Ammon's horn (tissue), 1 donor: ENCODE data around the gene S100A2.
"Not testable (repeated sequence)": the region's sequence is repeated elsewhere in the genome, so short reads cannot be mapped to it uniquely, and the experiment has no call there.

Experiments
- DNase-seq: peaks from one replicate; pipeline ENCODE4 v3.0.0-alpha.2; 2016; ENCODE audit warnings: low spot score

S100A2 gene

DNA sequence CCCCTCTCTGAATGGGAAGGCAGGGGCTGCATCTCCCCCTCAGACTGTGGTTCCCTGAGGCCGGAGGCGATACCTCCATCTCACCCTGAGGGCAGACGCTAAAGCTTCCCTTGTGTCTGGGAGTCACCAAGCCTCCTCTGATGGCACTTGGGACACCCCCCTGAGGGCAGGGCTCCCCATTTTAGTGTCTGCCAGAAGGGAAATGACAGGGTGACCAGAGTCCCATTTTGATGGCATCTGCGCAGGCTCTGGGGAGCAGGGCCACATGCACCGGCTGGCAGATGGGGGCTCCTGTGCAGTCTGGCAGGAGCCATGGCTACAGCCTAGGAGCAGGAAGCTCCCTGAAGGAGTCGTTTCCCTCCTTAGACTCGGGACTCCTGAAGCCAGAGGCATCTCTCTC, 1.7 kb downstream of the S100A2 start:
- DNase-seq = no peak

DNA sequence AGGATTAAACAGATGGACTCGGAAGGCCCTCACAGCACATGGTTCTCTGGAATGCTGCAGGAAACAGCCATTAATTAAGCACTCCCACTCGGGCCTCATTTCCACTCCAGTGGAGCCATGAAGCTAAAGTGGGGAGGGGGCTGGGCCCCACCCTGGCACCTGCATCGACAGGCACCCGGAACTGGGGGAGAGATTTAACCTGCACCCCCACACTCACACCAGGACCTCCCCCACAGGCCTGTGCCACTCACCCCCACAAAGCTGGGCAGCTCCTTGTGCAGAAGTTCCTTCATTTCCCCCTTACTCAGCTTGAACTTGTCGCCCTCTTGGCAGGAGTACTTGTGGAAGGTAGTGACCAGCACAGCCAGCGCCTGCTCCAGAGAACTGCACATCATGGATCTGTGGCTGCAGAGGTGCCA, 2.2 kb downstream of the S100A2 start:
- no peak for DNase-seq

DNA sequence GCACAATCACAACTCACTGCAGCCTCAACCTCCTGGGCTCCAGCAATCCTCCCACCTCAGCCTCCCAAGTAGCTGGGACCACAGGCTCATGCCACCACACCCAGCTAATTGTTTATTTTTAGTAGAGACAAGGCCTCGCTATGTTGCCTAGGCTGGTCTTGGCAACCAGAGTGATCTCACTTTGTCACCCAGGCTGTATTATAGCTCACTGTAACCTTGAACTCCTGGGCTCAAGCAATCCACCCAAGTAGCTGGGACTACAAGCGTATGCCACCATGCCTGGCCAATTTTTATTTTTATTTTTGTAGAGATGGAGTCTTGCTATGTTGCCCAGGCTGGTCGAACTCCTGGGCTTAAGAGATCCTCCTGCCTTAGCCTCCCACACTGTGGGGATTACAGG, 3.6 kb downstream of the S100A2 start:
- DNase-seq = not testable (repeated sequence)

DNA sequence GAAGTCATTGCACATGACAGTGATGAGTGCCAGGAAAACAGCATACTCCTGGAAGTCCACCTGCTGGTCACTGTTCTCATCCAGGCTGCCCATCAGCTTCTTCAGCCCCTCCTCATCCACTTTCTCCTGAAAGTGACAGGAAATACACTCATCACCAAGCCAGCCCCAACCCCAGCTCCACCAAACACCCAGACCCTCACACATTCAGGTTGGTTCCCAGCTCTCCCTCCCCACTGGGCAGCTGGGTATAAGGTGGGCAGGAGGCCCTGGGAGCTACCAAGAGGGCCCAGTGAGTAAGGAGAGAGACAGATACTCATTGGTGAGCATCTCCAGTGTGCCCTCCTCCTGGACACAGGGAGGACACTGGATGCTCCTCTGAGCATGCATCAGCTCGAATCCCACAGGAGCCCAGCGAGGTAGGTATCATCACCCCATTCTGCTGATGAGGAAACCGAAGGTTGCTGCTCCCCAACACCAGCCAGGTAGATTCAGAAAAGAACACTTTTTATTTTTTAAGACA, 4.1 kb downstream of the S100A2 start:
- DNase-seq = no peak

DNA sequence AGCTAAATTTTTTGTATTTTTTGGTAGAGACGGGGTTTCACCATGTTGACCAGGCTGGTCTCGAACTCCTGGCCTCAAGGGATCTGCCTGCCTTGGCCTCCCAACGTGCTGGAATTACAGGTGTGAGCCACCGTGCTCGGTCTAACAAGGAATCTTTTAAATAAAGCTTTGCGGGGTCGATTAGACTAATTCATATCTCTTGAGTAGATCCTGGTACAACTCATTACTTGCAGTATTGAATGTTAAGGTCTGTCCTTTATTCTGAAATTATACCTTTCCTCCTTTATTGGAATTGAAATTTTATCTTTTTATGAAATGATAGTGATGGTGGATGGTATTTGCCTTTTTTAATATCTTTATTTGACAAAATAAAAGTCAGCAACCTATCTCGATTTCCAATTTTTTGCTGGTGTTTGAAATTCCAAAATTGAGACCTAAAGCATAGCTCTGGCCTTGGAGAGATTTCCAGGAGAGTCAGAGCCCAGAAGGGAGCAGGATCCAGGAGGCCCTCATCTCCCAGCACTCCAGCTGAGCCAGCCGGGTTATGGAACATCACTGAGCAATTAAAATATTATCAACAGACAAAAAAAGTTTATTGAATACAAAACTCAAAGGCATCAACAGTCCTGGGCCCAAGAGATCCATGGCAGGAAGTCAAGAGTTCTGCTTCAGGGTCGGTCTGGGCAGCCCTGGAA, 4.7 kb downstream of the S100A2 start:
- DNase-seq = no peak

DNA sequence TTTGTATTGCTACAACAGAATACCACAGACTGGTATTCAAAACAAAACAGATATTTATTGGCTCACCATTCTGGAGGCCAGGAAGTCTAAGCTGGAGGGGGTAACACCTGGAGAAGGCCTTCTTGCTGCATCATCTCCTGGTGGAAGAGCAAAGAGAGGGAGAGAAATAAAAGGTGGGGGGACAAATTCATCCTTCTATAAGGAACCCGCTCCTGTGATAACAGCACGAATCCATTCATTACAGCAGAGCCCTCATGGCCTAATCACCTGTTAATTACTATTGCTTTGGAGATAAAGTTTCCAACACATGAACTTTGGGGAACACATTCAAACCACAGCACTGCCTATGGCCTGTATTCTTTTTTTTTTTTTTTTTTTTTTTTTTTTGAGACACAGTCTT, 5.4 kb downstream of the S100A2 start:
- DNase-seq = no peak

DNA sequence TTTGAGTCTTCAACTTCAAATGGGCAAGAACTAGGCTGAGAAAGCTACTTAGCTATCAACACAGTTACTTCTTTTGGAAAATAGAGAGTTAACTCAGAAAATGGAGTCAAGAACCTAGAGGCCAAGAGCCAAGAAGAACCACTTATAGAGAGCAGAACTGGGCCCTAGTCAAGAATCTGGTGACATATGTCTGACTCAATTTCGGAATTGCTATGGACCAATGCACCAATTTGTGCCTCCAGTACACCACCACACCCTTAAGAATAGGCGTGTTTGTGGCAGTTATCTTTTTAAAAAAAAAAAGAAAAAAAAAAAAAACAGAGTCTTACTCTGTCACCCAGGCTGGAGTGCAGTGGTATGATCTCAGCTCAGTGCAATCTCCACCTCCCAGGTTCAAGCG, 7.8 kb downstream of the S100A2 start:
- no peak for DNase-seq

DNA sequence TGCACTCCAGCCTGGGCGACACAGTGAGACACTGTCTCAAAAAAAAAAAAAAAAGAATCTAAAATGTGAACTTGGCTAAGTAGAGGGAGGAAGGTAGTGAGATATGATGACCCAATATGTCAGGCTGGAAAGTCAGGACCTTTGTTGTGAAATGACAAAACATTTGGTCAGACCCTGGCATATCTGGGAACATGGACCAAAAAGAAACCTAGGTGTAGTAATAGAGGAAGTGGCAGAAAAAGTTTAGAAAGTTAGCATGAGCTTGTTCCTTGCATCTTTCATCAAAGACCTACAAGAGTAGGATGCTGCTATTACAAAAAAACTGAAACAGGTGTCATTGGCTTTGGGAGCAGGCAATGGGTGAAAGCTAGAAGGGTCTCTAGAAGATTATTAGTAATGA, 9.3 kb downstream of the S100A2 start:
- DNase-seq = no peak

DNA sequence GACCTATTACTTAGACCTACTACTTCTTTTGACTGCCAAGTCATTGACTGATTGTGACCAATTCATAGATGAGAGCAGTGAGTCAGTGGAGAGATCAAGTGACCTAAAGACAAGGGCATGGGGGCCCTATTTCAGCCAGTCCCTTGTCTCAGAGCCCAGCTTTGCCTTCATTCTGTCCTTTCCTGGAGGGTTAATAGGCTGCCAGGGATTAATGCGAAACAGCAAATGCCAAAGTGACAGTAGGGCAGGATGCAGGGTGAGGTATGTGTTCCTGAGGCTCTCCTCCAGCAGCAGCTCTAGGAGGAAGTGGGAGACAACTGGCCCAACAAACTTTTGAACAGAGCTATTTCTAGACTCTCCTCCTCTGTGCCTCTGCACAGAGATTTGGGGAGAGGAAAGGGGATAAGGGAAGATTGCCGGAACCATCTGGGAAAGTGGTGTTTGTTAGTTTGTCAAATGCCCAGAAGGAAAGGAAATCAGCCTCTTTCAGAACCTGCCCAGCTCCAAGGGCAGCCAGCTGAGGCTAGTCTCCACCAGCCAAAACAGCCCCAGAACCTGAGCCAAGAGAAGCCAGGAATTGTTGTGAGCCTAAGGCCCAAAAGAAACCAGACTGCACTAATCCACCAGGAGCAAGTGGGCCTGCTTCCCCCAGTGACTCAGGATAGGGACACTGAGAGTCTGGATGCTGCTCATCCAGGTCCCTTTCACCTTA, 11.7 kb downstream of the S100A2 start:
- no peak for DNase-seq

DNA sequence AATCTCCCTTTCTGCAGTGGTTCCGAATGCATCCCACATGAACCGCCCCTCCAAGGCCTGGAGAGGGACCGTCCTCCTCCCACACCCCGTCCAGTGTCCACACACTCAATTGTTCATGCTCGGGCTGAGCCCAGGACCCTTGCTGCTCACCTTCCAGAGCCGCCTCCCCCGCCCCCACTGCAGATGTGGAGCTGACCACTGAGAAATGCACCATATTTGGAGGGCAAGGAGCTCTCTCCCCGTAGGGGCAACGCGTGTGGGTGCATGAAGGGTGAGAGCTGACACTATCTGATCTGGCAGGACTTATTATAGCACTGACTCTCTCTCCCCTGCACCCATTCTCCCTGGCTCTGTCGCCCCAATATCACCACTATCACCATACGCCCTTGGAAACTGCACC, 12.5 kb downstream of the S100A2 start:
- DNase-seq = no peak

DNA sequence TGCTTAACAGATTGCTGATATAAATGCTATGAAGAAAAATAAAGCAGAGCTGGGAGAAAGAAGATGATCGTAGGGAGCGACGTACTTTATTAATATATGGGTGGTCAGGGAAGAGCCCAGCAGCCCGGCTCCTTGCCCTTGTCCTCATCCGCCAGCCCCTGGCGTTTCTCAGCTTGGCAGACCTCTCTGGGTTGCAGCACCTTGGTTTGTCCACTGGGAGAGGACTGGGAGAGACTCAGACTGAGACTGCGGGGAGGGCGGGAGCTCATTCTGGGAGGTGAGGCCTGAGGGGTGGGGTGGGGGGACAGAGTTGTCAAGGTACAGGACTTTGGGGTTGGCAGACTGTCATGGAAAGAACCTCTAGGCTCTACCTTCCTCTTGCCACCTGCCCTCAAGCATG, 13.3 kb downstream of the S100A2 start:
- DNase-seq = no peak

DNA sequence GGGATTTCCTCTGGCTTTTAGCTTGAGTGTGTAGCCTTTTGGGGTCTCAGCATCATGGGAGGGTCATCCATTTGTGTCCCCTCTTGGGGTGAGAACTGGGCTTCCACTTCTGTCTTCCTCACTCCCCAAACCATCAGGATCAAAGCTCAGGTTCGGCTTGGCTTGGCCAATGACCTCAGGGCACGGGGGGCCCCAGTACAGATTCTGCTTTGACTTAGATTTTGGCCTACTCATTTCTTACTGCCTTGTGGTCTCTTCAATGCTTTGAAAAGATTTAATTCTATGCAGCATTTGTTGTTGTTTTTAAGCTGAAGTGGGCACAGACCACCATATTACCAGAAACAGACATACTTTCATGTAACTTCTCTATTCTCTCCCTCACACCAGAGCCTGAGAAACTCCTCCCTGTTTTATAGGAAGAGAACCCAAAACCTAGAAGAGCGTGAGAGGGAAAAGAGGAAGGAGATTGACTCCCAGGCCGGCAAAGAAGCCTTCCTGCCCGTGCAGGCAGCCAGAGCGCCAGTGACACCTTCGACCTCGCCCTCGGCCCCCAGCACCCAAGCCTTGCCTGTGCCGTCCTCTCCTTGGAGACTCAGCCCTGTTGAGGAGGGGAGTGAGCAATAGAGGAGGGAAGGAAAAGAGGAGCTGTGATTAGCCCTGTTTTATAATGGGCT, 14.7 kb downstream of the S100A2 start:
- no peak for DNase-seq

DNA sequence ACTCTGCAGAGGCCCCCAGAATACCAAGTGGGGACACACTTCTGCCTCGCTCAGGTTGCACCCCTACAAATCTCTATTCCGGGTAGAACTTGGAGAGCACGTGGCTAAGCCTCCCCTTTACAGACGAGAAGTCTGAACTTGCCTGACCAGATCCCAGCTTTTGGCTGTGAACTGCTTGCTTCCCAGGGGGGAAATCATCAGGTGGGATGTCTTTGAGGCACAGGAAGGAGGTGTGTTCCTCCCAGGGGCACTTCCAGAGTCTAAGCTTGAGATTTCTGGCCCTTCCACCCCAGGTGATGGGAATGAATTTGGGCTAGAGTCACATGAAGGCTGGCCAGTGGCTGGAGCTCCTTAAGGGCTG, 15.3 kb downstream of the S100A2 start:
- DNase-seq = no peak

DNA sequence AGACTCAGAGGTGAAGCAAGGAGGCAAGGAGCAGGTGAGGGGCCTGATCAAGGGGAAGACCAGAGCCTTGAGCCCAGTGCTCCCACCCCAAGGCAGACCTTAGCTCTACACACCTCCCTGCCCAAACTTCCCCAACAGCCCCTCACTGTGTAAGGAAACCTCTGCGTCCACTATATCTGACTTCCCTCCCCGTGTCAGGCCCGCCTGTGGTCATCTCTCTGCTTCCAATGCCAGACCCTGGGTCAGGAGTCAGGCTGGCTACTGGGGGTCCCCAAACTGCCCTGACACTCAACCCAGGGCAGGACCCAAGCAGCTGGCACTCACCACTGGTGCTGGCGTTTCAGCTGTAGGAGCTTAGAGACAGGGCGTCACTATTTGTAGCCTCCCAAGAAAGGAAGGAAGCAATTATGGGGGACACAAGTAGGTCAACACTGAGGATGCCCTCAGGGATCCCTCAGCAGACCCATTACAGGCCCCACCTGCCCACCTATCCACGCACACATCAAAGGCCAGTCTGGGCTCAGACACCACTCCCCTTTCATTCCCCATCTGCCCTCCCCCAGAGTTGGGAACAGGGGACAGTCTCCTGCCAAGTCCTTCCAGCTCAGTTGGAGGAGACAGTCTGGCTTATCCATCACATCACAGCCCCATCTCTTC, 15.8 kb downstream of the S100A2 start:
- DNase-seq = no peak

DNA sequence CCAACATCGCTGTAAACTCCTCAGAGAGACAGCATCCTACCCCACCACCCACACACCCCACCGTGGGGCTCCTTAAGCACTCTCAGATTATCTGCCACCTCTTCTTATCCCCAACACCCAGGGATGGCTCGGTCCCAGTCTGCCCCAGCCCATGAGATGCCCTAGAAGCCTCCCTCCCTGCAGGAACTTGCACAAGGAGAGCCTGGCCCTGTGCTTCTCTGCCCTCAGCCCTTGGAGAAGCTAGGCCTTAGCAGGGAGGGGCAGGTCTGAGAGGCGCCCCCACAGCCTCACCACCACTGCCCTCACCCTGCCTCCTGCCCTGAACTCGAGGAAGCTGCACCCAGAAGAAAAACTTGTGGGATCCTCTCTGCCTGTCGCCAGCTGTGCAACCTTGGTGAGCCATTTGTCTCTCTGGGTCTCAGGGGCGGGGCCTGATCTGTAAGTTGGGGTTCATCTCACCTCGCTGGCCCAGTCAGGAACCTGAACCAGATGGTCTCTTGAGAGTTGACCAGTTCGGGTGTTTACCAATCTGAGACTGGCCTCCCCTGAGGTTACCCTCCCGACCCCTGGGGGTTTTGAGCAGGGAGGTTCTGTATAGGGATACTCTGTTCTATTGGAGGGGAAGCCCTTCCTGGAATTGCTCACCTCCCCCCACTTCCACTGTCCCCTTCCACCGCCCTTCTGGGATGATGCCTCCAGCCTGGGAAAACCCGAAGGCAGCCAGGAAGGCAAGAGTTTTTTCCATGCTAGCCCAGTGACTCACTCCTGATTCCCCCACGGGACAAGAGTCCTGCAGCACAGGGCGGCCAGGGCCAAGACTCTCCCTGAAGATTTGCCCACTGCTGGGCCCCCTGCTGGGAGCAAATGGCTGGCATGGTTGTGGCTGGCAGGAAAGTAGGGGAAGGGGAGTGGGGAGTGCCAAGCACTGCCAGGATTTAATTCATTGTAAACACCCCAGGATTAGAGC, 16.6 kb downstream of the S100A2 start, which contains the start of gene S100A3:
Gene S100A3, minus strand, starts transcription at position 537 of the 967 bp plus-strand sequence. CDS start 773 bp downstream, outside the sequence.
- DNase-seq = no peak

DNA sequence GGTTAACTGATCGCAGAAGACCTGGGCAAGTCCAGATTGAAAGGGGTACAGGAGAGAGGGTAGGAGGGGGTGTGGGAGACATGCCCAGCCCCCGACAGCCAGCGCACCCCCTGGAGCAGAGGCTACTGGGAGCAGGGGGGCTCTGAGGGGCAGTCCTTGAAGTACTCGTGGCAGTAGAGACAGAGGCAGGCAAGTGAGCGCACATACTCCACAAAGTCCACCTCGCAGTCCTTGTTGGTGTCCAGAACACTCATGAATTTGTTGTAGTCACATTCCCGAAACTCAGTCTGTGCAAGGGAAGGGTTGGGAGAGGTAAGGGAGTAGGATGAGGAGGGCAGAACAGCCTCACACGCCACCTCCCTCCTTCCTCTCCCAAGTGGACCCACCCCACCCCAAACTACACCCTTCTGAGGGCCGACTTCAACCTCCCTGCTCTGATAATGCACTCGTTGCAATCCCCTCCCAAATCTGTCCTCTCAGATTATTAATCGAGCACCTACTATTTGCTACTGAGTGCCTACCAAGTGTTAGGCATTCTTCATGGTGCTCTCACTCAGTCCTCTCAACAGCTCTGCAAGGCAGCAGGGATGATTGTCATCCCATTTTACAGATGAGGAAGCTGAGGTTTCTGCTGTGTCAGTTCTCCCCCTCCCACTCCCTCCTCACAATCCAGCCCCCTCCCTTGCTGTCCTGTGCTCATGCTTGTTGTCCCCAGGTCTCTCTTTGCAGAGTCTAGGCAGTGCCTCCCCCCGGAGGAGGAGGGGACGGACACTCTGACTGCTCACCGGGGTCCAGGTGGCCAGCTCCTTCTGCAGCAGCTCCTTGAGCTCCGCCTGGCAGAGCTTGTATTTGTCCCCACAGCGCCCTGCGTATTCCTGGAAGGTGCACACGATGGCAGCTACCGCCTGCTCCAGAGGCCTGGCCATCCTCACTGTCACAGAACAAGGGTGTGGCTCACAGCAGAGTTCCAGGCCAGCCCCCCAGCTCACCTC, 17.8 kb downstream of the S100A2 start:
- DNase-seq = no peak

DNA sequence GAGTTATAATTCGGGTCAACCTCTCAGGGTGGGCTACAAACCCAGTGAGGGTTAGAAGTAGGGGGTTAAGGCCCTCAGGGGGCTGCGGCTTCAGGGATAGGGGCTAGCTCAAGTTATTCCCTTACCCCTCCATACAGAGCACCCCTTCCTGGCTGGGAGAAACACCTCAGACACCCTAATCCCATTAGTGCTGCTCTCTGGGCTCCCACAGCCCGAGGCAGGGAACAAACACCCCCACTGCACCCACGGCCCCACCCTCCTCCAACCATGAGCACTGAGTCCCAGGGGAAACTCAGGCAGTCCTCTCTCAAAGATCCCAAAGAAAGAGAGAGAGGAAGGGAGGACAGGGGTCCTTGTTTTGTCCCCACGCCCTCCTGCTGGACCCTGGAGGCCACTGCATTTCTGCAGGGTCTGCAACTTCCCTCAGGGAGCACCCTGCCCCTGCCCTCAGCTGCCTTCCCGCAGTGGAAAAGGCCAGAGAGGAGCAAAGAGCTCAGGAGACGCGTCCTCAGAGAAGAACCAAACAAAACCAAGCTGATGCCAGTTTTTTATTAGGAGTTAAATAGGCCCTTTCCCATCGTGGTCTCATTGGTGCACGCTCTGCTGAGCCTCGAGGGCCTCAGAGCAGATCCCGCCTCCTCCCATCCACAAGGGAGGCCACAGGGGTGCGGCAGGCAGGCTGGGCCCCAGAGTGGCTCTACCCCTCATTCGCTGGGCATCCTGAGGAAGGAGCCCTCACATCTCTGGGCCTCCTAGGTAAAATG, 18.7 kb downstream of the S100A2 start:
- no peak for DNase-seq

DNA sequence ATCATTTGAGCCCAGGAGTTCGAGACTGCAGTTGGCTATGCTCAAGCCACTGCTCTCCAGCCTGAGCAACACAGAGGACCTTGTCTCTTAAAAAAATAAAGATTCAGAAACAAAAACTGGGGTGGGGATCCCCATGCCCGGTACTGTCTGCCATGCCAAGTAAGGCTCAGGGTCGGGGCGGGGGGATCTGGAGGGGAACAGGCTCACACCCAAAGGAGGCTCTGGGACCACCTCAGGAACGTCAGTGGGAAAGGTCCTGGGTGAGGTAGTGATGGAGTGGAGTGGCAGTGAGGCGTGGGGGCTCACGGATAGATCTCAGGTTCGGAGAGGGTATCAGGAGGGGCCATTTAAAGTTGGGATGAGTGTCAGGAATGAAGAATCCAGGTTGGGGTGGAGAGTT, 19.3 kb downstream of the S100A2 start:
- no peak for DNase-seq
